ENCODE results near the gene ZNF132. TPM values are rescaled to one million over a fixed set of nuclear protein-coding genes. Genes with fewer than 3 reads are reported as not detected.

ZNF132 gene
- polyA plus RNA-seq, 1 experiment, result 2.7 TPM

GRCh38 chr19:58440556-58440955 is 603 bp upstream of the ZNF132 start:
- ChIA-PET POLR2A (no interaction called here), CTCF (interaction anchor here (1.0 kb wide), 1 partner anchor 78 kb away, joined by 3 read pairs; no protein-coding TSS in a partner anchor)
- Histone ChIP-seq H3K27me3 (ENCODE audit: control insufficient read depth, insufficient read depth, low read length) (no peaks in the 10 kb centered on the region), H3K36me3 (ENCODE audit: control insufficient read depth, insufficient read depth, low read length) (peaks cover 3% of the 10 kb centered on the region), H3K4me3 (ENCODE audit: low read depth, low read length) (peak overlapping the region; percentile 81)
- no peak for TF ChIP-seq CTCF (IDR thresholded peaks at IDR 0.05; ENCODE audit: insufficient read depth, low read depth, low read length)
- no peak for DNase-seq (ENCODE audit: low read depth)

GRCh38 chr19:58434217-58434616 is 5.7 kb downstream of the ZNF132 start:
- Histone ChIP-seq H3K4me3 (ENCODE audit: low read depth, low read length) (no peak overlapping the region), H3K36me3 (ENCODE audit: control insufficient read depth, insufficient read depth, low read length) (peaks cover 17% of the 10 kb centered on the region), H3K27me3 (ENCODE audit: control insufficient read depth, insufficient read depth, low read length) (no peaks in the 10 kb centered on the region)
- no peak for DNase-seq (ENCODE audit: low read depth)
- no peak for TF ChIP-seq CTCF (IDR thresholded peaks at IDR 0.05; ENCODE audit: insufficient read depth, low read depth, low read length)
- ChIA-PET CTCF (interaction anchor here (0.6 kb wide), 1 partner anchor 1761 kb away, joined by 3 read pairs; no protein-coding TSS in a partner anchor), POLR2A (no interaction called here)

- no peaks in the 10 kb centered on the region for H3K27me3 ChIP-seq (ENCODE audit: control insufficient read depth, insufficient read depth, low read length)
- CTCF ChIA-PET, result interaction anchor here (1.0 kb wide), 1 partner anchor 9 kb away, joined by 3 read pairs; no protein-coding TSS in a partner anchor
- TF ChIP-seq CTCF (IDR thresholded peaks at IDR 0.05; ENCODE audit: insufficient read depth, low read depth, low read length), result no peak
- no peak for DNase-seq (ENCODE audit: low read depth)
- POLR2A ChIA-PET, result no interaction called here
- H3K36me3 ChIP-seq (ENCODE audit: control insufficient read depth, insufficient read depth, low read length), result peaks cover 9% of the 10 kb centered on the region
- H3K4me3 ChIP-seq (ENCODE audit: low read depth, low read length), result no peak overlapping the region
These were observed 10.2 kb downstream of the ZNF132 start for GRCh38 chr19:58429745-58430144.

- H3K4me3 ChIP-seq (ENCODE audit: low read depth, low read length), result no peak overlapping the region
- CTCF ChIA-PET, result no interaction called here
- H3K36me3 ChIP-seq (ENCODE audit: control insufficient read depth, insufficient read depth, low read length), result peaks cover under 1% of the 10 kb centered on the region
- TF ChIP-seq CTCF (IDR thresholded peaks at IDR 0.05; ENCODE audit: insufficient read depth, low read depth, low read length), result no peak
- no peak for DNase-seq (ENCODE audit: low read depth)
- no peaks in the 10 kb centered on the region for H3K27me3 ChIP-seq (ENCODE audit: control insufficient read depth, insufficient read depth, low read length)
- POLR2A ChIA-PET, result no interaction called here
These were observed 11.3 kb downstream of the ZNF132 start for GRCh38 chr19:58428617-58429016.

GRCh38 chr19:58417071-58417470 is 22.9 kb downstream of the ZNF132 start:
- Histone ChIP-seq H3K36me3 (ENCODE audit: control insufficient read depth, insufficient read depth, low read length) (peaks cover 24% of the 10 kb centered on the region), H3K27me3 (ENCODE audit: control insufficient read depth, insufficient read depth, low read length) (no peaks in the 10 kb centered on the region), H3K4me3 (ENCODE audit: low read depth, low read length) (no peak overlapping the region)
- no peak for DNase-seq (ENCODE audit: low read depth)
- CTCF ChIA-PET, result no interaction called here
- no peak for TF ChIP-seq CTCF (IDR thresholded peaks at IDR 0.05; ENCODE audit: insufficient read depth, low read depth, low read length)
- POLR2A ChIA-PET, result no interaction called here

All from BJ (cell line).